Uterus (tissue), 2 donors: Measurements from ENCODE around the gene WDFY2.
"Not testable (repeated sequence)": the region's sequence is repeated elsewhere in the genome, so short reads cannot be mapped to it uniquely, and the experiment has no call there.

Source experiments
- POLR2A ChIP-seq, 2 donors: fragments of 450-650 bp; IDR thresholded peaks; one replicate each; pipeline ENCODE4 v1.6.1; 2016; ENCODE audit warnings: antibody characterized with exemption in 2 of 2, mild to moderate bottlenecking in 1 of 2, moderate library complexity in 1 of 2
- TF ChIP-seq, protein P1 (sequence below), 4 experiments: fragments of 200-600 bp in 2 of 4; fragments of 450-650 bp in 2 of 4; sonication (generic) in 2 of 4; IDR thresholded peaks; one replicate each; pipeline ENCODE4 v1.5.1; 2016 to 2019; ENCODE audit warnings: antibody characterized with exemption in 4 of 4, mild to moderate bottlenecking in 2 of 4, moderate library complexity in 1 of 4

DNA sequence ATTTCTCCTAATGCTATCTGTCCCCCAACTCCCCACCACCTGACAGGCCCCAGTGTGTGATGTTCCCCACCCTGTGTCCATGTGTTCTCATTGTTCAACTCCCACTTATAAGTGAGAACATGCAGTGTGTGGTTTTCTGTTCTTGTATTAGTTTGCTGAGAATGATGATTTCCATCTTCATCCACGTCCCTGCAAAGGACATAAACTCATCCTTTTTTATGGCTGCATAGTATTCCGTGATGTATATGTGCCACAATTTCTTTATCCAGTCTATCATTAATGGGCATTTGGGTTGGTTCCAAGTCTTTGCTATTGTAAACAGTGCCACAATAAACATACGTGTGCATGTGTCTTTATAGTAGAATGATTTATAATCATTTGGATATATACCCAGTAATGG lies 38.8 kb upstream of the WDFY2 start:
- TF ChIP-seq, protein P1, sequence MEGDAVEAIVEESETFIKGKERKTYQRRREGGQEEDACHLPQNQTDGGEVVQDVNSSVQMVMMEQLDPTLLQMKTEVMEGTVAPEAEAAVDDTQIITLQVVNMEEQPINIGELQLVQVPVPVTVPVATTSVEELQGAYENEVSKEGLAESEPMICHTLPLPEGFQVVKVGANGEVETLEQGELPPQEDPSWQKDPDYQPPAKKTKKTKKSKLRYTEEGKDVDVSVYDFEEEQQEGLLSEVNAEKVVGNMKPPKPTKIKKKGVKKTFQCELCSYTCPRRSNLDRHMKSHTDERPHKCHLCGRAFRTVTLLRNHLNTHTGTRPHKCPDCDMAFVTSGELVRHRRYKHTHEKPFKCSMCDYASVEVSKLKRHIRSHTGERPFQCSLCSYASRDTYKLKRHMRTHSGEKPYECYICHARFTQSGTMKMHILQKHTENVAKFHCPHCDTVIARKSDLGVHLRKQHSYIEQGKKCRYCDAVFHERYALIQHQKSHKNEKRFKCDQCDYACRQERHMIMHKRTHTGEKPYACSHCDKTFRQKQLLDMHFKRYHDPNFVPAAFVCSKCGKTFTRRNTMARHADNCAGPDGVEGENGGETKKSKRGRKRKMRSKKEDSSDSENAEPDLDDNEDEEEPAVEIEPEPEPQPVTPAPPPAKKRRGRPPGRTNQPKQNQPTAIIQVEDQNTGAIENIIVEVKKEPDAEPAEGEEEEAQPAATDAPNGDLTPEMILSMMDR (IDR thresholded peaks at IDR 0.05) = not testable (repeated sequence)
- not testable (repeated sequence) for TF ChIP-seq POLR2A (IDR thresholded peaks at IDR 0.05)
